Adipocyte (in vitro differentiated cells): ENCODE data around the gene HIVEP3.

Source experiments
- DNase-seq: peaks from one replicate; pipeline ENCODE4 v3.0.0-alpha.2; 2015; ENCODE audit warnings: low read depth
- H3K27me3 ChIP-seq: replicated peaks from 2 replicates; pipeline ENCODE4 v1.7.0; 2013; ENCODE audit warnings: mild to moderate bottlenecking, low read length, moderate library complexity; ENCODE audit not compliant: control insufficient read depth, insufficient read depth
- H3K36me3 ChIP-seq: 2 replicates; pipeline ENCODE4 v1.7.0; 2013; ENCODE audit warnings: low read length, mild to moderate bottlenecking, moderate library complexity; ENCODE audit not compliant: control insufficient read depth, insufficient read depth, severe bottlenecking
- H3K4me1 ChIP-seq: 2 replicates; pipeline ENCODE4 v1.7.0; 2013; ENCODE audit warnings: mild to moderate bottlenecking, low read length, moderate library complexity; ENCODE audit not compliant: control insufficient read depth, insufficient read depth
- H3K4me3 ChIP-seq: 2 replicates; pipeline ENCODE4 v1.7.0; 2013; ENCODE audit warnings: mild to moderate bottlenecking, low read length, moderate library complexity
- H3K9ac ChIP-seq: 2 replicates; pipeline ENCODE4 v1.7.0; 2013; ENCODE audit warnings: mild to moderate bottlenecking, low read length, moderate library complexity
- H3K9me3 ChIP-seq: 2 replicates; pipeline ENCODE4 v1.7.0; 2013; ENCODE audit warnings: mild to moderate bottlenecking, low read length, moderate library complexity; ENCODE audit not compliant: control insufficient read depth

HIVEP3 gene

DNA sequence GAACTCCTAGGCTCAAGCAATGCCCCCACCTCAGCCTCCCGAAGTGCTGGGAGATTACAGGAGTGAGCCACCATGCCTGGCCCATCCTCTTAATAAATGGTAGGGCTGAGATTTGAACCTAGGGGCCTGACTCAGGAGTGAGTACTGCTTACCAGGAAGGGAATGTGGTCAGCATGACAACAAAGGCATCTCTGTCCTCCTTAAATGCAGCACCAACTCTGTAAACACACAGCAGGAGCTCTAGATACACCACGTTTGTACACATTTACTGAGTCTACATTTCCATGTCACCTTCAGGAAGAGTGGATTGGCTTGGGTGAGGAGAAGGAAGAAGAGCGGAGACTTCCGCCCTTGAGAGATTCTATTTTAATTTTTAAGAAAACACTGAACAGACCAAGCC, 38.5 kb downstream of the HIVEP3 start:
- H3K4me3 ChIP-seq, result no peak overlapping the region
- H3K4me1 ChIP-seq, result peaks cover 48% of the 10 kb centered on the region
- no peaks in the 10 kb centered on the region for H3K9me3 ChIP-seq
- H3K9ac ChIP-seq, result no peak overlapping the region
- no peaks in the 10 kb centered on the region for H3K27me3 ChIP-seq
- H3K36me3 ChIP-seq, result no peaks in the 10 kb centered on the region
- no peak for DNase-seq

GRCh38 chr1:41879617-41880016, 39.1 kb downstream of the HIVEP3 start:
- Histone ChIP-seq H3K27me3 (no peaks in the 10 kb centered on the region), H3K36me3 (no peaks in the 10 kb centered on the region), H3K4me3 (no peak overlapping the region), H3K9ac (no peak overlapping the region), H3K9me3 (no peaks in the 10 kb centered on the region), H3K4me1 (peaks cover 50% of the 10 kb centered on the region)
- DNase-seq, result no peak

DNA sequence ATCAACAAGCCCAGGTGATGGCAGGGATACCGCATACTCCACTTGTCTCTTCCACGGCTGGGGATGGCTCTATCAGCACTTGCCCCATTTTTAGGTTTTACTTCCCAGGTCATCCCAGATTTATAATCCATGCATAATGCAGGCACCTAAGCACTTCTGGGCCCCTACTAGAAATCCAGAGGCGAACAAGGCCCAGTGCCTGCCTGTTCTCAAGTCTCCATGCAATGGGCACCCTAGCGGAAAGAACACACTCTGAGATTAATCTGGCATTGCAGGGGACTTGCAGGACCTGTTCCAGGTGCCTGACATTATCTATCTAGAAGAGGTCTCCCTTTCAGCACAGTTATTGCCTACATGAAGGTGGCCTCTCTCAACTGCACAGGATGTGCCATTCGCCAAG, 39.8 kb downstream of the HIVEP3 start:
- DNase-seq, result no peak
- H3K36me3 ChIP-seq, result no peaks in the 10 kb centered on the region
- H3K4me1 ChIP-seq, result peaks cover 50% of the 10 kb centered on the region
- no peak overlapping the region for H3K9ac ChIP-seq
- no peak overlapping the region for H3K4me3 ChIP-seq
- no peaks in the 10 kb centered on the region for H3K27me3 ChIP-seq
- H3K9me3 ChIP-seq, result no peaks in the 10 kb centered on the region

GRCh38 chr1:41878495-41878894, 40.2 kb downstream of the HIVEP3 start:
- H3K4me1 ChIP-seq, result peaks cover 49% of the 10 kb centered on the region
- no peaks in the 10 kb centered on the region for H3K9me3 ChIP-seq
- no peak overlapping the region for H3K9ac ChIP-seq
- no peak overlapping the region for H3K4me3 ChIP-seq
- no peaks in the 10 kb centered on the region for H3K27me3 ChIP-seq
- no peaks in the 10 kb centered on the region for H3K36me3 ChIP-seq
- no peak for DNase-seq

DNA sequence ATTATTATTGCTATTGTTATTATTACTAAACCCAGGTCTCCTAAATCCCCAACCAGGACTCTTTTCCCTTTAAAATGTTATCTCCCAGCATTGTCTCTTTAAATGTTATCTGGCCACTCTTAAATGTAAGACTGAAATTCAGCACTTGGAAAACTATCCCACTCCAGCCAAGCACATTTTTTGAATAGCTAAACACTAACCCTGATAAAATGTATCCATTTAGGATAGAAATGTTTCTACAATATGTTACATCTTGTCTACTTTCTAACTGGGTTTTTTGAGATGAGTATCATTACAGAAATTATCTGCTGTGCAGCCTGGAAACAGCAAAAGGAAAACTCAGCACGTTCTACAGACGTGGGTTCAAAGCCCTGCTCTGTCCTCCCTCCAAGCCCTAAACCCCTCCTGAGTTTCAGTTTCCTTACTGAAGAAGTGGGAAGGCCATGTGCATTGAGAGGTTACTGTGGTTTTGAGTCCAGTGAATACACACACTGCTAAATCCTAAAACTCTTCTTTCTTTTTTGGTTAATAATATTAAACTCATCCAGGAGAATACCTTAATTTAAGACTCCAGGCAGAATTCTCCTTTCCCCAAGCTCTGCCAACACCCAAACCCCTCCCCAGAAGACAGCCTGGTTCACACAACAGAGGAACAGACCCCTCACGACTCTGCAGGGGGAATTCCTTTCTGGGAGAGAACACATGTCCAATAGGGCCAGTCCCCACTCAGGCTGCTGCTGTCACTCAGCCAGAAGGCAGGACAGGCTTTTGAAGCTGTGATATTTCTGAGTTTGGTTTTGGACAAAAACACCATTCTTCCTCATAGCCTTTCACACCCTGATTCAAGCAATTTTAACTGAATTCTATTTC, 41.9 kb downstream of the HIVEP3 start:
- Histone ChIP-seq H3K36me3 (peaks cover 3% of the 10 kb centered on the region), H3K4me3 (peak overlapping the region; percentile 59), H3K4me1 (peaks cover 37% of the 10 kb centered on the region), H3K9ac (peak overlapping the region; percentile 60), H3K27me3 (no peaks in the 10 kb centered on the region), H3K9me3 (no peaks in the 10 kb centered on the region)
- peak; percentile 54 for DNase-seq

DNA sequence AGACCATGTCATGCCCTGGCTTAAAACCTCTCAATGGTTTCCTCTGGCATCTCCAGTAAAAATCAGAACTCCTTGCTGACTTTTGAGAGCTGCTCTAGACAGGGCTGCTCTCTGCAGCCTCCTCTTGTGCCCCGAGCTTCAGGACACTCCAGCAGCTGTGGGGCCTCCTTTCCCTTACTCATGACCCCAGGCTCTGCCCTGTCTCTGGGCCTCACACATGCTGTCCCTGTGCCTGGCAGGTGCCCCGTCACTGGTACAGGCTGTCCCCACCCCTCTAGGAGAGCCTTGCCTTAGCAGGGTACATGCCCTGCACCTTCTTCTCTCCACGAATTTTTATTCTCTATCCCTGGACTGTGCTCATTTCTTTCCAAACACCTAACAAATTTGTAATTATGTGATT, 43.2 kb downstream of the HIVEP3 start:
- Histone ChIP-seq H3K9ac (no peak overlapping the region), H3K36me3 (peaks cover 3% of the 10 kb centered on the region), H3K4me1 (peaks cover 32% of the 10 kb centered on the region), H3K9me3 (no peaks in the 10 kb centered on the region), H3K4me3 (no peak overlapping the region), H3K27me3 (no peaks in the 10 kb centered on the region)
- no peak for DNase-seq

DNA sequence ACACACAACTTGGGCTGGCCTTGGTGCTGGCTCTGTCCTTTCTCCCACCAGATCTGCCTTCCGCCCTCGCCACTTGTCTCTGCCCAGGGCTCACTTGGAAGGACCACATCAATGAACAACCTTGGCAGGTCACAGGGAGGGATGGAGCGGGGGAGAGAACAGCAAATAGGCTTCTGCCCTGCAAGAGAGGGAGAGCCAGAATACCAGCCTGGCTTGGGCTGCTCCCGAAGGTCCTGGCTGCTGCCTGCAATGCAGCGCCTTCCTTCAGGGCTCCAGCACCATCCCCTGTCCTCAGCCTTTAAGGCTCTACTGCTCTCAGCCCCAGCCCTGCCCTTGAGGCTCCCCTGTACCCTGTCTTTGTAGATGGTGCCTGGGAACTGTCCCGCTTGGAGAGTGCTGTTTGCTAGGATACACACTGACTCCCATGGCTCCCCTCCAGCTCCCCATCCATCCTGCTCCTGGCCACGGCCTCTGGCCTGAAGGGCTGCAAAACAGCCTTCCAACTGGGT, 43.8 kb downstream of the HIVEP3 start:
- Histone ChIP-seq H3K36me3 (peaks cover 3% of the 10 kb centered on the region), H3K27me3 (no peaks in the 10 kb centered on the region), H3K9me3 (no peaks in the 10 kb centered on the region), H3K4me3 (no peak overlapping the region), H3K9ac (no peak overlapping the region), H3K4me1 (peaks cover 37% of the 10 kb centered on the region)
- DNase-seq, result no peak

DNA sequence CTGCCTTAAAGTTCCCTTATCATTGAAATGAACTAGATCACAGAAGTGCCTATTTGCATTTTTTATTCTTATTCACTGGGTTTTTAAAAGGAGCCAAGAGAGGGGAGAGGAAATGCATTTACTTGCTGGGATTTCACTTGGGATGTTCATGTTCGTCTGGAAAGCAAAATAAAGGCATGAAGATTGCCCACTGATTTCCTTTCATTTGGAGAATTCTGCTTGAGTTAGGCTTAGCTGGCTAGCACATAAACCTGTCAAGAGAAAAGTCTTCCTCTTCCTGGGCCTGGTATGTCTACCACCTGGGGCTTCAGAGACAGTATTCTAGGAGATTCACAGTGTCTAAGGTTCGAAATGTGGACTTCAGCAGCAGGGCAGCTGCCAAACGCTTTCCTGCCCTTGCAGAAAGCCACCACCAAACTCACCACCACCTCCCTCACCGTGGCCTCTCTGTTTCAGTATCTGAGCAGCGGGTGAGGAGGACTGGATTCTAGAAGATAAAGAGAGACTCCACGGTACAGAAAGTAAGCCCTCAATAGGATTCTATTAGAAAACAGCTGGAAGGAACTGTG, 44.5 kb downstream of the HIVEP3 start:
- DNase-seq, result no peak
- peaks cover 38% of the 10 kb centered on the region for H3K4me1 ChIP-seq
- H3K4me3 ChIP-seq, result no peak overlapping the region
- no peak overlapping the region for H3K9ac ChIP-seq
- no peaks in the 10 kb centered on the region for H3K9me3 ChIP-seq
- H3K27me3 ChIP-seq, result no peaks in the 10 kb centered on the region
- H3K36me3 ChIP-seq, result peaks cover 3% of the 10 kb centered on the region

DNA sequence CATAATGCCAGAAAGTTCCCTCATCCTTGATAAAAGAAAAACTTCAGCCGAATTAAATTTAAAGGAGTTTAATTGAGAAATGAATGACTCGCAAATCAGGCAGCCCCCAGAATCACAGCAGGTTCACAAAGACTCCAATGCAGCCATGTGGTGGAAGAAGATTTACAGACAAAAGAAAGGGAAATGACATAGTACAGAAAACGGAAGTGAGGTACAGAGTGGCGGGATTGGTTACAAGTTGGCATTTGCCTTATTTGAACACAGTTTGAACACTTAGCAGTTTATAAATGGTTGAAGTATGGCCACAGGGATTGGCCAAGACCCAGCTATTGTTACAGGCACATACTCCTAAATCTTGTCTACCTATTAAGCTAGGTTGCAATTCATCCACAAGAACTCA, 46.6 kb downstream of the HIVEP3 start:
- DNase-seq, result no peak
- no peak overlapping the region for H3K9ac ChIP-seq
- H3K9me3 ChIP-seq, result no peaks in the 10 kb centered on the region
- H3K36me3 ChIP-seq, result peaks cover 3% of the 10 kb centered on the region
- peaks cover 29% of the 10 kb centered on the region for H3K4me1 ChIP-seq
- H3K4me3 ChIP-seq, result no peak overlapping the region
- no peaks in the 10 kb centered on the region for H3K27me3 ChIP-seq

GRCh38 chr1:41870076-41870562, 48.6 kb downstream of the HIVEP3 start:
- Histone ChIP-seq H3K36me3 (peaks cover 3% of the 10 kb centered on the region), H3K27me3 (no peaks in the 10 kb centered on the region), H3K4me1 (peaks cover 24% of the 10 kb centered on the region), H3K4me3 (no peak overlapping the region), H3K9me3 (no peaks in the 10 kb centered on the region), H3K9ac (no peak overlapping the region)
- DNase-seq, result no peak

DNA sequence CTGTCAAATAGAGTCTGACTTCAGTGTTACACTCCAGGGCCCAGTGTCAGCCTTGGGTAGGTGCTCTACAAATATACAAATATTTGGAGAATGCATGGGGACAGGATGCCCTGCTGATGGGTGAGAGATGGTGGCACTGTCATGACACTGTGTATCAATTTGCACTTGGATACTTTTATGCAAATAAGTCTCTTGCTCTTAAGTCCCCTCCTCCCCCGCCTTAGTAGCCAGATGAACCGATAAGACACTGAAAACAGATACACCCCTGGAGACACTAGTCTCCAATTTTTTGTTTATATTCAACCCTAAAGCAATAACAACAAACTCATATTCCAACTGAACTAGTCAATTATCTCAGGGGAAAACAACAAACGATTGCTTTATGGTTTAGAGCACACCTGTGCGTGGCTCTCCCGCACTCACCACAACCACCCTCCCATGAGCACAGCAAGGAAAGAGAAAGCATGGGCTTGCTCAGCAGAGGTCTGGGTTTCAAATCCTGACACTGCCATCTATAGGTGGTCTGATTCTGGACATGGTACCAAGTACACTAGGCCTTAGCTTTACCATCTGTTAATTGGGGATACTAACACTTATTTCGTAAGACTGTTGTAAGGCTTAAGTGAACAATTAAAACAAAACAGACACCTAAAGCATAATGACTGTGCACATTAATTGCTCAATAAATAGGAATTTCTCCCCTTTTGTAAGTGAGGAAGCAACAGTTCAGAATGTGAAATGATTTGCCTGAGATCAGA, 50.3 kb downstream of the HIVEP3 start:
- Histone ChIP-seq H3K4me1 (peaks cover 25% of the 10 kb centered on the region), H3K4me3 (no peak overlapping the region), H3K9ac (no peak overlapping the region), H3K9me3 (no peaks in the 10 kb centered on the region), H3K27me3 (no peaks in the 10 kb centered on the region), H3K36me3 (peaks cover 3% of the 10 kb centered on the region)
- DNase-seq, result no peak
